ENCODE data around the gene SEC16A.

Gene SEC16A

DNA sequence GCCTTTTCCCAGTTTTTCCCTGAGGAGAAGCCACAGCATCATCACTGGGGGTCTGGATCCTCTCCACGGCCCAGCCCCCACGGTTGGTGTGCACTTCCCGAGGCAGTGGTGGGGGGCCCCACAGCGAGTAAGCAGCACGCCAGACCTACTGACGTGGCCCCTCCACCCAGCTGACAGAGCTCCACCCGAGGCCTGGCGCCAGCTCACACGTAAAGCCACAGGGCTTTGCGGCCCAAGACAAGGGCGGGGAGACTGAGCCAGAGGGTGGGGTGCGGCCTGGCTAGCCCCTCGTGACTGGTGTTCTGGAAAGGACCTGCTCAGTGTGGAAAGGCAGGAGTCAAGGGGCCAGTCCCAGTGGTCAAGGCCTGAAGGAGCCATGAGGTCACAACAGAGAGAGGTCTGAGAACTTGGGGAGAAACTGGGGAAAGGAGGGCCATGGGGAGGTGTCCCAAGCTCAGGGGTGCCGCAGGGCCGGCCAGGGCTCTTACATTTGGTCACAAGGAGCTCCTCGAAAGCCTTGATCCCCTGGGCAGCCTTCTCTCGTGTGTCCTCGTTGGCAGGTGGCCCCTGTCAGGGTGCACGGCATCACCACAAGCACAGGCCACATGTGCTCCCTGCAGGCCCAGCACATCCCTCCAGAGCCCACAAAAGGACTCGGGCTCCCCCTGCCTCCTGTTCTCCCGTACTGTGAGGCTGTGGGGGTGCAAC is 88.4 kb downstream of the SEC16A start:
- no peak overlapping the region for H3K4me3 ChIP-seq
- H3K27ac ChIP-seq = no peak overlapping the region

DNA sequence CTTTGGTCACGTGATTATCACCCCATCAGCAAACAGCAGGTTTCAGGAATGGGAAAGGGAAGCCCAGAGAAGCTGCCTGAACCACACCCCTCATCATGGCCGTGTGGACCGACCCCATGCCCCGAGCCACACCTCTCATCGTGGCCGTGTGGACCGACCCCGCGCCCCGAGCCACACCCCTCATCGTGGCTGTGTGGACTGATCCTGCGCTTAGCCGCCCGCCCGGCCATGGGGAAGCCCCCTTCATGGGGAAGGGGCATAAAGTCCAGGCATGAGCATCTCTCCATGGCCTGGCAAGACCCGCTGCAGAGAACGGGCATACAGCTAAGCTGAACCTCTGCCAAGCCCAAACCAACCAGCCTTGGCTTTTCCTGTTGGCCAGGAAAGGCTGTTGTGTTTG is 89.3 kb downstream of the SEC16A start:
- no peak overlapping the region for H3K27ac ChIP-seq

GRCh38 chr9:136392538-136393449 is 90.0 kb downstream of the SEC16A start:
- Histone ChIP-seq H3K4me3 (no peak overlapping the region), H3K27ac (no peak overlapping the region)

More for the DNA sequence above, 89.3 kb downstream of the SEC16A start:
- H3K4me3 ChIP-seq = no peak overlapping the region

DNA sequence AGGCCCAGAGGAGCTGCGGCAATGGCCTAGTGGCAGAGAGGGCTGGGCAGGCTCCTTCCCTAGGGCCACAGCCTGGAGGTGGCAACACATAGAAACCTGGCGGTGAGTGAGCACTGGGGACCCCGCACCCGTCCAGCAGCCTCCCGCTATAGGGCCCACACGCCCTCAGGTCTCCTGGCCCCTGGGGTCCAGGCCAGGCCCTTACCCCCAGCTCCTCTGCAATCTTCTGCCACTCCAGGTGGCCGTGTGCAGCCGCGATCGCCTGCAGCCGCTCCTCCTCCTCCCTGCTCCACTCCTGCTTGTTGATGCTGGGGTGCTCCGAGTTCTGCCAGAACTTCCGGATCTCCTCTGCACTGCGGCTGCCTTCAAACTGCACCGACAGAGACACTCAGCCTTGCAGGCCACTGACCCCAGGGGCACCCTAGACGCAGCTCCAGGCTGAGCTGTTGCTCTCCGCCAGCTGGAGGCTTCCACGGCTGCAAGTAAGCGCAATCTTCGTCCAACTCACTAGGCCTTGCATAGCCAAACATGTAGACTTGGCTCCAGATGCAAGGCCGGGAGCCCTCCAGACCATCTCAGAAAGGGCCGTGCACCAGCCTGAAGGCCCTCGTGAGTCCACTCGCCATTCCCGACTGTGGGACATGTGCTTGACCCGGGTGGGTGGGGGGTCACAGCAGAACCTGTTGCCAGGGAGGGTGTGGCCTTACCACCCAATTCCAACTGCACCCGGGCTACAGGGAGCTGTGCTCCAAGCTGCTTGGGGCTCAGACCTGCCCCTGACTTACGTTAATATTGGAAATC is 90.9 kb downstream of the SEC16A start:
- H3K4me3 ChIP-seq = no peak overlapping the region
- no peak overlapping the region for H3K27ac ChIP-seq
